Measurements from ENCODE around the gene HCFC2.

- TF ChIP-seq, protein P1, sequence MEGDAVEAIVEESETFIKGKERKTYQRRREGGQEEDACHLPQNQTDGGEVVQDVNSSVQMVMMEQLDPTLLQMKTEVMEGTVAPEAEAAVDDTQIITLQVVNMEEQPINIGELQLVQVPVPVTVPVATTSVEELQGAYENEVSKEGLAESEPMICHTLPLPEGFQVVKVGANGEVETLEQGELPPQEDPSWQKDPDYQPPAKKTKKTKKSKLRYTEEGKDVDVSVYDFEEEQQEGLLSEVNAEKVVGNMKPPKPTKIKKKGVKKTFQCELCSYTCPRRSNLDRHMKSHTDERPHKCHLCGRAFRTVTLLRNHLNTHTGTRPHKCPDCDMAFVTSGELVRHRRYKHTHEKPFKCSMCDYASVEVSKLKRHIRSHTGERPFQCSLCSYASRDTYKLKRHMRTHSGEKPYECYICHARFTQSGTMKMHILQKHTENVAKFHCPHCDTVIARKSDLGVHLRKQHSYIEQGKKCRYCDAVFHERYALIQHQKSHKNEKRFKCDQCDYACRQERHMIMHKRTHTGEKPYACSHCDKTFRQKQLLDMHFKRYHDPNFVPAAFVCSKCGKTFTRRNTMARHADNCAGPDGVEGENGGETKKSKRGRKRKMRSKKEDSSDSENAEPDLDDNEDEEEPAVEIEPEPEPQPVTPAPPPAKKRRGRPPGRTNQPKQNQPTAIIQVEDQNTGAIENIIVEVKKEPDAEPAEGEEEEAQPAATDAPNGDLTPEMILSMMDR (IDR thresholded peaks at IDR 0.05): no peak
- TF ChIP-seq POLR2AphosphoS5 (IDR thresholded peaks at IDR 0.05; ENCODE audit: low read depth, low read length): no peak
- no peak for TF ChIP-seq REST (IDR thresholded peaks at IDR 0.05; ENCODE audit: insufficient read depth in 1 of 2, low read depth in 2 of 2, low read length in 1 of 2)
- TF ChIP-seq SIN3A (IDR thresholded peaks at IDR 0.05; ENCODE audit: borderline replicate concordance, insufficient read depth, low read depth, low read length): no peak
Measured at GRCh38 chr12:104056419-104056972, 7.8 kb upstream of the HCFC2 start.

Data from Panc1 (cell line).